IMR-90 (cell line): Measurements from ENCODE around the gene ZMYND10.

Experiments used
- FOS ChIP-seq: fragments of 150-350 bp; IDR thresholded peaks from 2 replicates; pipeline ENCODE4 v1.6.1; 2016; ENCODE audit warnings: low read depth, low read length
- MAFK ChIP-seq: IDR thresholded peaks from 2 replicates; pipeline ENCODE4 v1.6.1; 2012; ENCODE audit warnings: low read depth, low read length, improper control_type of control experiment
- MAZ ChIP-seq: IDR thresholded peaks from 2 replicates; pipeline ENCODE4 v1.6.1; 2012; ENCODE audit warnings: low read depth, mild to moderate bottlenecking, low read length, improper control_type of control experiment, moderate library complexity, borderline replicate concordance
- POLR2A ChIP-seq: IDR thresholded peaks from 2 replicates; pipeline ENCODE4 v1.6.1; 2012; ENCODE audit warnings: mild to moderate bottlenecking, low read depth, low read length
- RAD21 ChIP-seq: IDR thresholded peaks from 2 replicates; pipeline ENCODE4 v1.6.1; 2012; ENCODE audit warnings: low read length, improper control_type of control experiment
- RCOR1 ChIP-seq: IDR thresholded peaks from 2 replicates; pipeline ENCODE4 v1.6.1; 2012; ENCODE audit warnings: mild to moderate bottlenecking, low read length, improper control_type of control experiment; ENCODE audit not compliant: insufficient replicate concordance
- TF ChIP-seq, protein P1 (sequence below): conservative IDR thresholded peaks from 2 replicates; pipeline ENCODE4 v1.5.1; 2012; ENCODE audit warnings: mild to moderate bottlenecking, low read depth, low read length, improper control_type of control experiment

DNA sequence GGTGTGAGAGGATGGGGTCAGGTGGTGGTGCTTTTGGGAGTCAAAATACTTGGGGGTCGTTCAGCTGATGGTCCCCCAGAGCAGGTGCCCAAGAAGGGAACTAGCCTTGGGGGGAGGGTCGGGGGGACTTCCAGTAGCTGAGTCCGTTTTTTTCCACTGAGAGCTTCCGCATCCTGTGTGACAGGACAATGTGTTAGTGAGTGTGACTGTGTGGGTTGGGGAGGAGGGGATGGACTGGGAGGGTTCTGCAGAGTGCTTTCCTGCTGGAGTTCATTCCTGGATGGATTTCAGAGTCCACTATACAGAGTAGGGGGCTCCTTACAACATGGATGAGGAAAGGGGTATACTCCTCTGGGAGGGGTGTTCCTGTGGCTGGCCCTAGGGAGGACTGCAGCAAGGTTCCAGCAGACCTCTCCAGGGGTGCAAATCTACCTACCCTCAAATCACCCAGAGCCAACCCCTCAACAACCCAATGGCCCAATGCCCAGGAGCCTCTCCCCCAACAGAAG lies 22.4 kb downstream of the ZMYND10 start:
- no peak for TF ChIP-seq MAFK
- TF ChIP-seq, protein P1, sequence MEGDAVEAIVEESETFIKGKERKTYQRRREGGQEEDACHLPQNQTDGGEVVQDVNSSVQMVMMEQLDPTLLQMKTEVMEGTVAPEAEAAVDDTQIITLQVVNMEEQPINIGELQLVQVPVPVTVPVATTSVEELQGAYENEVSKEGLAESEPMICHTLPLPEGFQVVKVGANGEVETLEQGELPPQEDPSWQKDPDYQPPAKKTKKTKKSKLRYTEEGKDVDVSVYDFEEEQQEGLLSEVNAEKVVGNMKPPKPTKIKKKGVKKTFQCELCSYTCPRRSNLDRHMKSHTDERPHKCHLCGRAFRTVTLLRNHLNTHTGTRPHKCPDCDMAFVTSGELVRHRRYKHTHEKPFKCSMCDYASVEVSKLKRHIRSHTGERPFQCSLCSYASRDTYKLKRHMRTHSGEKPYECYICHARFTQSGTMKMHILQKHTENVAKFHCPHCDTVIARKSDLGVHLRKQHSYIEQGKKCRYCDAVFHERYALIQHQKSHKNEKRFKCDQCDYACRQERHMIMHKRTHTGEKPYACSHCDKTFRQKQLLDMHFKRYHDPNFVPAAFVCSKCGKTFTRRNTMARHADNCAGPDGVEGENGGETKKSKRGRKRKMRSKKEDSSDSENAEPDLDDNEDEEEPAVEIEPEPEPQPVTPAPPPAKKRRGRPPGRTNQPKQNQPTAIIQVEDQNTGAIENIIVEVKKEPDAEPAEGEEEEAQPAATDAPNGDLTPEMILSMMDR: no peak
- TF ChIP-seq RCOR1: no peak
- TF ChIP-seq RAD21: no peak
- TF ChIP-seq FOS: no peak
- TF ChIP-seq POLR2A: no peak
- no peak for TF ChIP-seq MAZ
